Natural killer cell (primary cell): Measurements from ENCODE around the gene PSMD12. TPM values are rescaled to one million over a fixed set of nuclear protein-coding genes. Genes with fewer than 3 reads are reported as not detected.
A peak's percentile ranks its signal among the peaks of the same experiment; 100 is the strongest.

ENCODE experiments used
- ATAC-seq, 3 donors: fragments of 150-1000 bp in 2 of 3; fragments of 200-7000 bp in 1 of 3; cut with Tn5 transposase; 1 replicate in 1 of 3; 2 replicates in 2 of 3; pipeline ENCODE4 v1.10.0; 2021; ENCODE audit warnings: mild to moderate bottlenecking in 2 of 3, moderate library complexity in 2 of 3
- DNase-seq, 2 donors: peaks; one replicate each; pipeline versions ENCODE4 v3.0.0 to v3.0.0-alpha.2; 2013 to 2021; ENCODE audit warnings: mixed read lengths in 1 of 2
- H3K27ac ChIP-seq: one replicate; pipeline ENCODE4 v1.5.1; 2013; ENCODE audit warnings: mild to moderate bottlenecking, low read length
- H3K27me3 ChIP-seq: one replicate; pipeline ENCODE4 v1.6.1; 2013; ENCODE audit warnings: low read length; ENCODE audit not compliant: control insufficient read depth, insufficient read depth
- H3K36me3 ChIP-seq: one replicate; pipeline ENCODE4 v1.6.1; 2013; ENCODE audit warnings: low read length; ENCODE audit not compliant: control insufficient read depth, insufficient read depth
- H3K4me1 ChIP-seq: one replicate; pipeline ENCODE4 v1.6.1; 2013; ENCODE audit warnings: low read length; ENCODE audit not compliant: control insufficient read depth, insufficient read depth
- H3K4me3 ChIP-seq: one replicate; pipeline ENCODE4 v1.5.1; 2013; ENCODE audit warnings: low read length
- H3K9me3 ChIP-seq: one replicate; pipeline ENCODE4 v1.6.1; 2013; ENCODE audit warnings: low read length; ENCODE audit not compliant: control insufficient read depth, insufficient read depth
- H3K27ac Mint-ChIP-seq, 2 donors: one replicate each; pipeline ENCODE4 v1.8.0; 2022; ENCODE audit warnings: mild to moderate bottlenecking in 2 of 2, mixed read lengths in 2 of 2, moderate library complexity in 1 of 2
- H3K27me3 Mint-ChIP-seq, 2 donors: one replicate each; pipeline ENCODE4 v1.8.0; 2022; ENCODE audit warnings: low read depth in 2 of 2, mixed read lengths in 2 of 2
- H3K36me3 Mint-ChIP-seq: one replicate; pipeline ENCODE4 v1.8.0; 2022; ENCODE audit warnings: mixed read lengths
- H3K4me1 Mint-ChIP-seq, 2 donors: one replicate each; pipeline ENCODE4 v1.8.0; 2022; ENCODE audit warnings: mixed read lengths in 2 of 2
- H3K4me3 Mint-ChIP-seq: one replicate; pipeline ENCODE4 v1.8.0; 2022; ENCODE audit warnings: mild to moderate bottlenecking, moderate library complexity, mixed read lengths
- H3K9me3 Mint-ChIP-seq, 2 donors: one replicate each; pipeline ENCODE4 v1.8.0; 2022; ENCODE audit warnings: mixed read lengths in 2 of 2
- WGBS: methylation state at CpG from one replicate; pipeline ENCODE4 v1.1.7; 2013; ENCODE audit warnings: missing lambda C conversion rate; ENCODE audit not compliant: insufficient coverage; 5-methylcytosine and 5-hydroxymethylcytosine counted together
- intact Hi-C: fragments of 100-400 bp; cut with micrococcal nuclease; formaldehyde crosslinking; loops from one replicate; pipeline ENCODE4 v1.14.2; 2022
- total RNA-seq, 4 donors: library from RNA; stranded (reverse); fragments of 120-200 nt in 1 of 4; gene quantifications; one replicate each; pipeline versions ENCODE4 v1.2.3 to v1.2.4, GENCODE V29; 2013 to 2022
- TF ChIP-seq, protein P1 (sequence below): fragments of 200-600 bp; IDR thresholded peaks from one replicate; pipeline ENCODE4 v1.8.0; 2022; ENCODE audit warnings: antibody characterized with exemption

PSMD12 gene
- total RNA-seq, 3 donors from 2014 or later (not counting 1 experiment from before 2014, with no cell fraction given): 57.4 to 58.2 (median 58.0) TPM

DNA sequence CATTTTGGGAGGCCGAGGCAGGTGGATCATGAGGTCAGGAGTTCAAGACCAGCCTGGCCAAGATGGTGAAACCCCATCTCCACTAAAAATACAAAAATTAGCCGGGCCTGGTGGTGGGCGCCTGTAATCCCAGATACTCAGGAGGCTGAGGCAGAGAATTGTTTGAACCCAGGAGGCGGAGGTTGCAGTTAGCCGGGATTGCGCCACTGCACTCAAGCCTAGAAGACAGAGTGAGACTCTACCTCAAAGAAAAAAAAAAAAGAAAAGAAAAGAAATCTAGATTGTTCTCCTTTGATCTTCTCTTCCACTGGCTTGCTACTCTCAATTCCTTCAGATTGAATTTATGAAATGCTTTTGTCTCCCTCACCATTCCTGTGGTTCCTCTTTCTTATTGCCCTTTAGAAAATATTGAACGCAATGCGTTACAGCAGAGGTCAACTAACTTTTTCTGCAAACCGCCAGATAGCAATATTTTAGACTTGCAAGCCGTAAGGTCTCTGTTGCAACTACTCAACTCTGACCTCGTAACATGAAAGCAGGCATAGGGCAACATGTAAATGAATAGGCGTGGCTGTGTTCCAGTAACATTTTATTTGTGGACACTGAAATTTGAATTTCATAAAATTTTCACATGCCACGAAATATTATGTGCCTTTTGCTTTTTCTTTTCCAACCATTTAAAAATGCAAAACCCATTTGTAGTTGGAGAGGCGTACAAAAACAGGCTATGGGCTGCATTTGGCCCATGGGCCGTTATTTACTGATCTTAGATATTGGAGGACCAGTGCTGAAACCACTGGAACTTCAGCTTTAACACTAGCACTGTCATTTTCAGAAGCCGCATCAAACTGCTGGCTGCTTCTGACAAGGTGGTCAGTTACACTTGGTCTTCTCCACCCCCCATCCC, 35.5 kb upstream of the PSMD12 start:
- Mint-ChIP-seq H3K4me3 (peak overlapping the region; percentile 75), H3K36me3 (peaks cover 8% of the 10 kb centered on the region), H3K27me3 (no peaks in the 10 kb centered on the region), H3K27ac (peak overlapping the region; percentile 93 to 97), H3K4me1 (peaks cover 67 to 80% of the 10 kb centered on the region in 2 donors), H3K9me3 (no peaks in the 10 kb centered on the region)
- peaks cover 2% of the 10 kb centered on the region for H3K36me3 ChIP-seq
- ATAC-seq: peak in 2 of 3 donors; percentile 21 to 32
- peak overlapping the region; percentile 86 for H3K27ac ChIP-seq
- intact Hi-C loops: loop anchor here (1.0 to 2.0 kb wide), 3 partner anchors 12 to 33 kb away; no protein-coding TSS in a partner anchor
- H3K4me3 ChIP-seq: no peak overlapping the region
- no peaks in the 10 kb centered on the region for H3K27me3 ChIP-seq
- TF ChIP-seq, protein P1, sequence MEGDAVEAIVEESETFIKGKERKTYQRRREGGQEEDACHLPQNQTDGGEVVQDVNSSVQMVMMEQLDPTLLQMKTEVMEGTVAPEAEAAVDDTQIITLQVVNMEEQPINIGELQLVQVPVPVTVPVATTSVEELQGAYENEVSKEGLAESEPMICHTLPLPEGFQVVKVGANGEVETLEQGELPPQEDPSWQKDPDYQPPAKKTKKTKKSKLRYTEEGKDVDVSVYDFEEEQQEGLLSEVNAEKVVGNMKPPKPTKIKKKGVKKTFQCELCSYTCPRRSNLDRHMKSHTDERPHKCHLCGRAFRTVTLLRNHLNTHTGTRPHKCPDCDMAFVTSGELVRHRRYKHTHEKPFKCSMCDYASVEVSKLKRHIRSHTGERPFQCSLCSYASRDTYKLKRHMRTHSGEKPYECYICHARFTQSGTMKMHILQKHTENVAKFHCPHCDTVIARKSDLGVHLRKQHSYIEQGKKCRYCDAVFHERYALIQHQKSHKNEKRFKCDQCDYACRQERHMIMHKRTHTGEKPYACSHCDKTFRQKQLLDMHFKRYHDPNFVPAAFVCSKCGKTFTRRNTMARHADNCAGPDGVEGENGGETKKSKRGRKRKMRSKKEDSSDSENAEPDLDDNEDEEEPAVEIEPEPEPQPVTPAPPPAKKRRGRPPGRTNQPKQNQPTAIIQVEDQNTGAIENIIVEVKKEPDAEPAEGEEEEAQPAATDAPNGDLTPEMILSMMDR: no peak
- H3K9me3 ChIP-seq: no peaks in the 10 kb centered on the region
- peak in 1 of 2 donors; percentile 33 for DNase-seq
- 79% methylated on average over 16 of the region's 16 CpGs for WGBS
- H3K4me1 ChIP-seq: peaks cover 48% of the 10 kb centered on the region

DNA sequence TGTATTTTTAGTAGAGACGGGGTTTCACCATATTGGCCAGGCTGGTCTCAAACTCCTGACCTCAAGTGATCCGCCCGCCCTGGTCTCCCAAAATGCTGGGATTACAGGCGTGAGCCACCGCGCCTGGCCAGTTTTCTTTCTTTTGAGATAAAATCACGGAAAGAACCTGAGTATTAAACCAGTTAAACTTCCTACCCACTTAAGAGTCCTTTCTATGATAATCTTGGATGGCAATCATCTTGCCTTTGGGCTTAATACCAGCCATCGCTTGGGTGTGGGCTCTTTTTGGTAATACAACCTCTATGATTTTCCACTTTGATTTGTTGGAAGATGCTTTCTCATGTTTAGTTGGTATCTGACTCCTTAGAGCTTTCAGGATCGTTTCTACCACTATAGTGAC, 34.7 kb upstream of the PSMD12 start:
- Mint-ChIP-seq H3K4me1 (peaks cover 61 to 74% of the 10 kb centered on the region in 2 donors), H3K4me3 (peak overlapping the region; percentile 75), H3K27ac (peak overlapping the region; percentile 93 to 97), H3K9me3 (no peaks in the 10 kb centered on the region), H3K36me3 (peaks cover 8% of the 10 kb centered on the region), H3K27me3 (no peaks in the 10 kb centered on the region)
- no peaks in the 10 kb centered on the region for H3K9me3 ChIP-seq
- intact Hi-C loops: no loop called here
- ATAC-seq (no peak), DNase-seq (no peak)
- 87% methylated on average over 7 of the region's 9 CpGs for WGBS
- peaks cover 2% of the 10 kb centered on the region for H3K36me3 ChIP-seq
- H3K4me3 ChIP-seq: no peak overlapping the region
- H3K4me1 ChIP-seq: peaks cover 42% of the 10 kb centered on the region
- peak overlapping the region; percentile 55 for H3K27ac ChIP-seq
- H3K27me3 ChIP-seq: no peaks in the 10 kb centered on the region
- TF ChIP-seq, protein P1: no peak

DNA sequence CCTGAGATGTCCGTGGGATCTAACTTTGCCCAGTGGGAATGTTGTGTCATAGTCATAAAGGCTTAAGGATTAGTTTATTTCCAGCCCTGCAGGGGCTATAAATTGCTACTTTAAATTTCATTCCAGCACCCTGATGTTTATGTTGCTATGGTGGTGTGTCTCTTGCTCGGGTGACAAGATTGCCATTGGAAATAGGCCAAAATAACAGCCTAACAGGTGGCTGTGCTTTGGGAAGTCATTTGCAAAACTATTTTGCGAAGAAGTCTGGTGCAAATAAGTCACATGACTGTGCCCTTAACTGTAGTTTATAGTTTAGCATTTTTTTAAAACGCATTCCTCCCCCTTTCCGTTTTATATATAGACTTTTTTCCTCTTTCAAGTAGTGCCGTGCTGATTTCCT, 33.8 kb upstream of the PSMD12 start:
- intact Hi-C loops: no loop called here
- H3K27ac ChIP-seq: peak overlapping the region; percentile 34

More for the DNA sequence above, 33.8 kb upstream of the PSMD12 start:
- H3K4me3 ChIP-seq: no peak overlapping the region
- DNase-seq (peak in 1 of 2 donors; percentile 72), ATAC-seq (peak in 2 of 3 donors; percentile 12 to 27)
- H3K9me3 ChIP-seq: no peaks in the 10 kb centered on the region
- Mint-ChIP-seq H3K4me3 (peak overlapping the region; percentile 74), H3K27ac (peak overlapping the region; percentile 93 to 97), H3K9me3 (no peaks in the 10 kb centered on the region), H3K27me3 (no peaks in the 10 kb centered on the region), H3K36me3 (peaks cover 8% of the 10 kb centered on the region), H3K4me1 (peaks cover 59 to 74% of the 10 kb centered on the region in 2 donors)
- peaks cover 2% of the 10 kb centered on the region for H3K36me3 ChIP-seq
- 51% methylated on average over 3 of the region's 6 CpGs for WGBS
- peaks cover 42% of the 10 kb centered on the region for H3K4me1 ChIP-seq
- no peaks in the 10 kb centered on the region for H3K27me3 ChIP-seq
- TF ChIP-seq, protein P1: no peak
